PC-9 (cell line): ENCODE results near the gene BTNL9.

Experiments used
- EZH2 ChIP-seq: fragments of 200-600 bp; sonication (generic); IDR thresholded peaks from 2 replicates; pipeline ENCODE4 v1.8.0; 2017; ENCODE audit warnings: antibody characterized with exemption, low read depth
- TF ChIP-seq, protein P1 (sequence below): fragments of 200-600 bp; sonication (generic); conservative IDR thresholded peaks from 2 replicates; pipeline ENCODE4 v1.6.1; 2017; ENCODE audit warnings: mixed run types, antibody characterized with exemption, mild to moderate bottlenecking, moderate library complexity

- TF ChIP-seq, protein P1, sequence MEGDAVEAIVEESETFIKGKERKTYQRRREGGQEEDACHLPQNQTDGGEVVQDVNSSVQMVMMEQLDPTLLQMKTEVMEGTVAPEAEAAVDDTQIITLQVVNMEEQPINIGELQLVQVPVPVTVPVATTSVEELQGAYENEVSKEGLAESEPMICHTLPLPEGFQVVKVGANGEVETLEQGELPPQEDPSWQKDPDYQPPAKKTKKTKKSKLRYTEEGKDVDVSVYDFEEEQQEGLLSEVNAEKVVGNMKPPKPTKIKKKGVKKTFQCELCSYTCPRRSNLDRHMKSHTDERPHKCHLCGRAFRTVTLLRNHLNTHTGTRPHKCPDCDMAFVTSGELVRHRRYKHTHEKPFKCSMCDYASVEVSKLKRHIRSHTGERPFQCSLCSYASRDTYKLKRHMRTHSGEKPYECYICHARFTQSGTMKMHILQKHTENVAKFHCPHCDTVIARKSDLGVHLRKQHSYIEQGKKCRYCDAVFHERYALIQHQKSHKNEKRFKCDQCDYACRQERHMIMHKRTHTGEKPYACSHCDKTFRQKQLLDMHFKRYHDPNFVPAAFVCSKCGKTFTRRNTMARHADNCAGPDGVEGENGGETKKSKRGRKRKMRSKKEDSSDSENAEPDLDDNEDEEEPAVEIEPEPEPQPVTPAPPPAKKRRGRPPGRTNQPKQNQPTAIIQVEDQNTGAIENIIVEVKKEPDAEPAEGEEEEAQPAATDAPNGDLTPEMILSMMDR = no peak
- no peak for TF ChIP-seq EZH2
Observed at GRCh38 chr5:181087309-181087708, 47.2 kb downstream of the BTNL9 start.
